GM12878 (cell line): ENCODE results near the gene GJC3. TPM values are rescaled to one million over a fixed set of nuclear protein-coding genes. Genes with fewer than 3 reads are reported as not detected.

Experiments used
- ATAC-seq: fragments of 200-7000 bp; cut with Tn5 transposase; 3 replicates; pipeline ENCODE4 v1.9.1; 2020; ENCODE audit warnings: mild to moderate bottlenecking, moderate library complexity
- BruUV-seq: library from RNA; stranded (reverse); fragments of 400-500 nt; replicated peaks from 2 replicates; lab custom pipeline; 2021; lab: Mats Ljungman, UMichigan
- CTCF ChIA-PET: fragments of 300-600 bp; sonication (Branson Sonifier 250); formaldehyde crosslinking; extraction: SDS; loops from one replicate; lab custom pipeline; 2021; ENCODE audit warnings: inconsistent platforms; lab: Yijun Ruan, JAX
- POLR2A ChIA-PET: fragments of 350-600 bp; formaldehyde crosslinking; extraction: SDS; loops from one replicate; lab custom pipeline; 2021; ENCODE audit warnings: inconsistent platforms; lab: Charles Lee
- RAD21 ChIA-PET: fragments of 300-600 bp; sonication (Branson Sonifier 250); formaldehyde crosslinking; loops from one replicate; lab custom pipeline; 2023; ENCODE audit warnings: antibody characterized with exemption; ENCODE audit not compliant: unreplicated experiment; lab: Charles Lee
- SMC1A ChIA-PET: fragments of 300-600 bp; sonication (Branson Sonifier 250); formaldehyde crosslinking; loops from one replicate; lab custom pipeline; 2023; ENCODE audit not compliant: unreplicated experiment, uncharacterized antibody; lab: Charles Lee
- DNase-seq: peaks from one replicate; pipeline ENCODE4 v3.0.0-alpha.2; 2011; ENCODE audit warnings: low read depth, low spot score
- FAIRE-seq: peaks from 3 replicates; lab custom pipeline; 2011; peaks lifted over from hg19 to GRCh38; lab: Jason Lieb, UNC
- H2AFZ ChIP-seq: 2 replicates; pipeline ENCODE4 v1.6.0; 2011; ENCODE audit warnings: low read depth, low read length, control low read depth; ENCODE audit not compliant: control insufficient read depth
- H3K27ac ChIP-seq: 2 replicates; pipeline ENCODE4 v1.5.1; 2011; ENCODE audit warnings: control low read depth; ENCODE audit not compliant: control insufficient read depth, insufficient read depth
- H3K27me3 ChIP-seq, 2 experiments: replicated peaks in 1 of 2; 2 replicates each; pipeline versions ENCODE4 v1.6.0 to v1.6.1; 2011; ENCODE audit warnings: low read length in 1 of 2; ENCODE audit not compliant: control insufficient read depth in 2 of 2, insufficient read depth in 2 of 2
- H3K36me3 ChIP-seq, 2 experiments: 2 replicates each; pipeline ENCODE4 v1.5.1; 2011; ENCODE audit warnings: low read length in 1 of 2; ENCODE audit not compliant: control insufficient read depth in 2 of 2, insufficient read depth in 2 of 2
- H3K4me1 ChIP-seq: 2 replicates; pipeline ENCODE4 v1.6.1; 2011; ENCODE audit warnings: mild to moderate bottlenecking, low read length, moderate library complexity, mixed read lengths; ENCODE audit not compliant: control insufficient read depth, insufficient read depth
- H3K4me2 ChIP-seq: 2 replicates; pipeline ENCODE4 v1.6.0; 2011; ENCODE audit warnings: control low read depth; ENCODE audit not compliant: control insufficient read depth, insufficient read depth
- H3K4me3 ChIP-seq: fragments of 200-600 bp; sonication (generic); 2 replicates; pipeline ENCODE4 v1.5.1; 2016
- H3K79me2 ChIP-seq: 2 replicates; pipeline ENCODE4 v1.6.0; 2011; ENCODE audit warnings: low read length; ENCODE audit not compliant: control insufficient read depth, insufficient read depth
- H3K9ac ChIP-seq: 2 replicates; pipeline ENCODE4 v1.8.0; 2011; ENCODE audit warnings: low read length, control low read depth, mixed read lengths; ENCODE audit not compliant: control insufficient read depth, insufficient read depth
- H3K9me3 ChIP-seq: replicated peaks from 3 replicates; pipeline ENCODE4 v1.5.1; 2011; ENCODE audit warnings: mild to moderate bottlenecking, low read length; ENCODE audit not compliant: control insufficient read depth, insufficient read depth
- H4K20me1 ChIP-seq: 2 replicates; pipeline ENCODE4 v1.6.0; 2011; ENCODE audit not compliant: control insufficient read depth, insufficient read depth
- BRCA1 ChIP-seq: IDR thresholded peaks from 2 replicates; pipeline ENCODE4 v1.6.1; 2011; ENCODE audit warnings: low read depth, low read length, improper control_type of control experiment
- NBN ChIP-seq: fragments of 450-650 bp; IDR thresholded peaks from 2 replicates; pipeline ENCODE4 v1.6.1; 2016
- RB1 ChIP-seq: fragments of 450-650 bp; formaldehyde crosslinking; IDR thresholded peaks from 2 replicates; pipeline ENCODE4 v1.6.1; 2017; ENCODE audit warnings: mild to moderate bottlenecking, borderline replicate concordance
- ZNF24 ChIP-seq: fragments of 450-650 bp; IDR thresholded peaks from 2 replicates; pipeline ENCODE4 v1.6.1; 2017; ENCODE audit warnings: antibody characterized with exemption, mild to moderate bottlenecking
- in situ Hi-C: fragments of 300-500 bp; cut with MboI; formaldehyde crosslinking; loops from 9 replicates; pipeline ENCODE4 v1.14.3; 2018; ENCODE audit warnings: mixed read lengths
- intact Hi-C: fragments of 100-400 bp; cut with micrococcal nuclease; formaldehyde crosslinking; loops from one replicate; pipeline ENCODE4 v1.14.2; 2022; ENCODE audit not compliant: unreplicated experiment
- polyA plus RNA-seq, 11 experiments: library from polyadenylated mRNA; depleted of rRNA in 4 of 11; unstranded in 6 of 11; stranded (reverse) in 5 of 11; fragments of >200 nt; fragmentation: Nextera tagmentation in 4 of 11; fragmentation: Illumina TruSeq in 1 of 11; extraction: Ambion mirVana in 4 of 11; extraction: Trizol in 1 of 11; gene quantifications; 1 replicate in 1 of 11; 2 replicates in 10 of 11; pipeline versions ENCODE4 v1.2.1 to v1.2.3, GENCODE V29; 2011 to 2016; ENCODE audit warnings: inconsistent platforms in 2 of 11, missing spikeins in 2 of 11, low read depth in 1 of 11
- total RNA-seq, 4 experiments: library from RNA; depleted of rRNA in 3 of 4; stranded (reverse); fragments of >200 nt in 3 of 4; fragmentation: Illumina TruSeq in 1 of 4; extraction: Trizol in 1 of 4; gene quantifications; 2 replicates each; pipeline versions ENCODE4 v1.2.1 to v1.2.3, GENCODE V29; 2013 to 2021
- TF ChIP-seq, protein P1 (sequence below): fragments of 450-650 bp; IDR thresholded peaks from 2 replicates; pipeline ENCODE4 v1.6.1; 2017; ENCODE audit warnings: borderline replicate concordance
- TF ChIP-seq, protein P2 (sequence below): fragments of 450-650 bp; IDR thresholded peaks from 2 replicates; pipeline ENCODE4 v1.6.1; 2017; ENCODE audit warnings: mild to moderate bottlenecking, moderate library complexity

Gene GJC3
- total and polyA plus RNA-seq, 10 of the 15 experiments (the other 5 are each of a cell fraction or from before 2014, with no cell fraction given), result 0.06 to 0.18 (median 0.09) TPM; not detected in 6

- no peaks in the 10 kb centered on the region; the same call in 2 of the 3 replicates for H3K9me3 ChIP-seq
- intact Hi-C loops (no loop called here), in situ Hi-C loops (no loop called here)
- no TSS peak for BruUV-seq
- ATAC-seq (no peak), FAIRE-seq (no peak), DNase-seq (no peak)
- POLR2A ChIA-PET, result no interaction called here
- TF ChIP-seq, protein P1, sequence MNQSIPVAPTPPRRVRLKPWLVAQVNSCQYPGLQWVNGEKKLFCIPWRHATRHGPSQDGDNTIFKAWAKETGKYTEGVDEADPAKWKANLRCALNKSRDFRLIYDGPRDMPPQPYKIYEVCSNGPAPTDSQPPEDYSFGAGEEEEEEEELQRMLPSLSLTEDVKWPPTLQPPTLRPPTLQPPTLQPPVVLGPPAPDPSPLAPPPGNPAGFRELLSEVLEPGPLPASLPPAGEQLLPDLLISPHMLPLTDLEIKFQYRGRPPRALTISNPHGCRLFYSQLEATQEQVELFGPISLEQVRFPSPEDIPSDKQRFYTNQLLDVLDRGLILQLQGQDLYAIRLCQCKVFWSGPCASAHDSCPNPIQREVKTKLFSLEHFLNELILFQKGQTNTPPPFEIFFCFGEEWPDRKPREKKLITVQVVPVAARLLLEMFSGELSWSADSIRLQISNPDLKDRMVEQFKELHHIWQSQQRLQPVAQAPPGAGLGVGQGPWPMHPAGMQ, result no peak
- TF ChIP-seq BRCA1 (no peak), NBN (no peak), ZNF24 (no peak), RB1 (no peak)
- TF ChIP-seq, protein P2, sequence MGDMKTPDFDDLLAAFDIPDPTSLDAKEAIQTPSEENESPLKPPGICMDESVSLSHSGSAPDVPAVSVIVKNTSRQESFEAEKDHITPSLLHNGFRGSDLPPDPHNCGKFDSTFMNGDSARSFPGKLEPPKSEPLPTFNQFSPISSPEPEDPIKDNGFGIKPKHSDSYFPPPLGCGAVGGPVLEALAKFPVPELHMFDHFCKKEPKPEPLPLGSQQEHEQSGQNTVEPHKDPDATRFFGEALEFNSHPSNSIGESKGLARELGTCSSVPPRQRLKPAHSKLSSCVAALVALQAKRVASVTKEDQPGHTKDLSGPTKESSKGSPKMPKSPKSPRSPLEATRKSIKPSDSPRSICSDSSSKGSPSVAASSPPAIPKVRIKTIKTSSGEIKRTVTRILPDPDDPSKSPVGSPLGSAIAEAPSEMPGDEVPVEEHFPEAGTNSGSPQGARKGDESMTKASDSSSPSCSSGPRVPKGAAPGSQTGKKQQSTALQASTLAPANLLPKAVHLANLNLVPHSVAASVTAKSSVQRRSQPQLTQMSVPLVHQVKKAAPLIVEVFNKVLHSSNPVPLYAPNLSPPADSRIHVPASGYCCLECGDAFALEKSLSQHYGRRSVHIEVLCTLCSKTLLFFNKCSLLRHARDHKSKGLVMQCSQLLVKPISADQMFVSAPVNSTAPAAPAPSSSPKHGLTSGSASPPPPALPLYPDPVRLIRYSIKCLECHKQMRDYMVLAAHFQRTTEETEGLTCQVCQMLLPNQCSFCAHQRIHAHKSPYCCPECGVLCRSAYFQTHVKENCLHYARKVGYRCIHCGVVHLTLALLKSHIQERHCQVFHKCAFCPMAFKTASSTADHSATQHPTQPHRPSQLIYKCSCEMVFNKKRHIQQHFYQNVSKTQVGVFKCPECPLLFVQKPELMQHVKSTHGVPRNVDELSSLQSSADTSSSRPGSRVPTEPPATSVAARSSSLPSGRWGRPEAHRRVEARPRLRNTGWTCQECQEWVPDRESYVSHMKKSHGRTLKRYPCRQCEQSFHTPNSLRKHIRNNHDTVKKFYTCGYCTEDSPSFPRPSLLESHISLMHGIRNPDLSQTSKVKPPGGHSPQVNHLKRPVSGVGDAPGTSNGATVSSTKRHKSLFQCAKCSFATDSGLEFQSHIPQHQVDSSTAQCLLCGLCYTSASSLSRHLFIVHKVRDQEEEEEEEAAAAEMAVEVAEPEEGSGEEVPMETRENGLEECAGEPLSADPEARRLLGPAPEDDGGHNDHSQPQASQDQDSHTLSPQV, result no peak
- H3K4me3 ChIP-seq, result no peak overlapping the region
- no peak overlapping the region for H3K9ac ChIP-seq
- no peak overlapping the region for H3K27ac ChIP-seq
- RAD21 ChIA-PET, result no interaction called here
- H3K4me1 ChIP-seq, result peaks cover 8% of the 10 kb centered on the region
- peaks cover 0 to 11% of the 10 kb centered on the region in 2 experiments; a peak in 2 of 4 replicates for H3K36me3 ChIP-seq
- no peak overlapping the region for H2AFZ ChIP-seq
- H4K20me1 ChIP-seq, result no peaks in the 10 kb centered on the region
- H3K27me3 ChIP-seq, result no peaks in the 10 kb centered on the region
- SMC1A ChIA-PET, result no interaction called here
- no peak overlapping the region for H3K4me2 ChIP-seq
- CTCF ChIA-PET, result interaction anchor here (1.2 kb wide), 1 partner anchor 19 kb away, joined by 4 read pairs; no protein-coding TSS in a partner anchor
- no peaks in the 10 kb centered on the region for H3K79me2 ChIP-seq
Observed at GRCh38 chr7:99894738-99895137, 34.7 kb downstream of the GJC3 start.
